SK-N-SH (cell line): ENCODE data around the gene PANK4. TPM values are rescaled to one million over a fixed set of nuclear protein-coding genes. Genes with fewer than 3 reads are reported as not detected.

Experiments used
- CHD2 ChIP-seq: fragments of 150-350 bp; IDR thresholded peaks from 2 replicates; pipeline ENCODE4 v1.6.1; 2018; ENCODE audit warnings: low read length; ENCODE audit not compliant: partially characterized antibody
- CTCF ChIP-seq: fragments of 200-600 bp; sonication (generic); IDR thresholded peaks from 2 replicates; pipeline ENCODE4 v1.6.1; 2017; ENCODE audit warnings: antibody characterized with exemption, mild to moderate bottlenecking, moderate library complexity
- ELF1 ChIP-seq: IDR thresholded peaks from 2 replicates; pipeline ENCODE4 v1.4.0; 2012
- EP300 ChIP-seq, 2 experiments: IDR thresholded peaks; 2 replicates each; pipeline versions ENCODE4 v1.4.0 to v1.6.1; 2012; ENCODE audit warnings: borderline replicate concordance in 1 of 2, low read depth in 1 of 2, low read length in 1 of 2
- EZH2phosphoT487 ChIP-seq: fragments of 200-600 bp; sonication (generic); IDR thresholded peaks from 2 replicates; pipeline ENCODE4 v1.6.1; 2017; ENCODE audit warnings: low read depth, mixed run types, mild to moderate bottlenecking, antibody characterized with exemption, moderate library complexity, borderline replicate concordance
- FOSL2 ChIP-seq: IDR thresholded peaks from 2 replicates; pipeline ENCODE4 v1.4.0; 2012; ENCODE audit warnings: low read depth, mild to moderate bottlenecking, moderate library complexity, borderline replicate concordance
- FOXJ3 ChIP-seq: sonication (generic); formaldehyde crosslinking; IDR thresholded peaks from 2 replicates; pipeline ENCODE4 v1.5.1; 2020; ENCODE audit warnings: mild to moderate bottlenecking, missing genetic modification reagents
- GABPA ChIP-seq: IDR thresholded peaks from 2 replicates; pipeline ENCODE4 v1.4.0; 2012; ENCODE audit warnings: low read depth, mild to moderate bottlenecking
- GATA2 ChIP-seq: sonication (generic); formaldehyde crosslinking; IDR thresholded peaks from 2 replicates; pipeline ENCODE4 v1.5.0; 2020; ENCODE audit warnings: mild to moderate bottlenecking, missing genetic modification reagents
- JUND ChIP-seq: IDR thresholded peaks from 2 replicates; pipeline ENCODE4 v1.4.0; 2012
- MAX ChIP-seq: IDR thresholded peaks from 2 replicates; pipeline ENCODE4 v1.4.0; 2012; ENCODE audit warnings: low read depth
- MEF2A ChIP-seq: IDR thresholded peaks from 2 replicates; pipeline ENCODE4 v1.4.0; 2012; ENCODE audit warnings: low read depth, borderline replicate concordance
- NFIC ChIP-seq: IDR thresholded peaks from 2 replicates; pipeline ENCODE4 v1.4.0; 2012; ENCODE audit warnings: borderline replicate concordance
- NRF1 ChIP-seq: IDR thresholded peaks from 2 replicates; pipeline ENCODE4 v1.6.1; 2012; ENCODE audit warnings: low read depth, mild to moderate bottlenecking, low read length
- PBX3 ChIP-seq: IDR thresholded peaks from 2 replicates; pipeline ENCODE4; 2012
- POLR2AphosphoS5 ChIP-seq: IDR thresholded peaks from 2 replicates; pipeline ENCODE4 v1.6.1; 2012; ENCODE audit warnings: low read depth, low read length
- RCOR1 ChIP-seq: fragments of 150-350 bp; IDR thresholded peaks from 2 replicates; pipeline ENCODE4 v1.6.1; 2017; ENCODE audit warnings: antibody characterized with exemption, low read length
- SMC3 ChIP-seq: IDR thresholded peaks from 2 replicates; pipeline ENCODE4 v1.6.1; 2012; ENCODE audit warnings: low read depth, low read length, improper control_type of control experiment
- TAF1 ChIP-seq: IDR thresholded peaks from 2 replicates; pipeline ENCODE4 v1.6.1; 2012; ENCODE audit warnings: low read depth, mild to moderate bottlenecking, low read length, moderate library complexity, borderline replicate concordance
- TCF12 ChIP-seq: IDR thresholded peaks from 2 replicates; pipeline ENCODE4 v1.4.0; 2012
- TEAD4 ChIP-seq: IDR thresholded peaks from 2 replicates; pipeline ENCODE4 v1.4.0; 2012; ENCODE audit warnings: mild to moderate bottlenecking, borderline replicate concordance; ENCODE audit not compliant: insufficient read depth
- USF1 ChIP-seq: IDR thresholded peaks from 2 replicates; pipeline ENCODE4 v1.4.0; 2012; ENCODE audit warnings: low read depth, borderline replicate concordance
- USF2 ChIP-seq: fragments of 150-350 bp; IDR thresholded peaks from 2 replicates; pipeline ENCODE4 v1.6.1; 2017; ENCODE audit warnings: antibody characterized with exemption, low read length, low read depth, borderline replicate concordance
- ZBTB33 ChIP-seq: IDR thresholded peaks from 2 replicates; pipeline ENCODE4 v1.4.0; 2012; ENCODE audit warnings: low read depth, borderline replicate concordance
- polyA plus RNA-seq, 3 experiments: library from polyadenylated mRNA; depleted of rRNA; stranded (reverse); fragments of >200 nt; gene quantifications; 2 replicates each; pipeline ENCODE4 v1.2.3, GENCODE V29; 2012

Gene PANK4
- polyA plus RNA-seq, 1 of the 3 experiments (the other 2 are of a cell fraction) = 16.6 TPM

- TF ChIP-seq SMC3 = peak; percentile 7; the same call in 1 of the 2 replicates
- TF ChIP-seq EP300 (IDR thresholded peaks at IDR 0.05; ENCODE audit: borderline replicate concordance in 1 of 2, low read depth in 1 of 2, low read length in 1 of 2) = peak in 1 of 2 experiments; percentile 73; a peak in 2 of 4 replicates
- TF ChIP-seq POLR2AphosphoS5 = no peak
- no peak for TF ChIP-seq CTCF
- TF ChIP-seq EZH2phosphoT487 = no peak
- no peak for TF ChIP-seq TEAD4
- no peak for TF ChIP-seq ELF1
- TF ChIP-seq GABPA = no peak
- no peak for TF ChIP-seq ZBTB33
- TF ChIP-seq JUND = no peak
- no peak for TF ChIP-seq FOSL2
- TF ChIP-seq PBX3 = no peak
- no peak for TF ChIP-seq USF1
- no peak for TF ChIP-seq NRF1
- TF ChIP-seq TCF12 = no peak
- TF ChIP-seq FOXJ3 (CRISPR knock-in tag) = 0 out of 2 replicates have a peak, but pooled peaks have one; percentile 37
- TF ChIP-seq CHD2 = no peak
- TF ChIP-seq TAF1 = no peak
- no peak for TF ChIP-seq GATA2
- no peak for TF ChIP-seq MEF2A
- TF ChIP-seq MAX = no peak
- no peak for TF ChIP-seq USF2
- peak; percentile 44; the same call in 1 of the 2 replicates for TF ChIP-seq RCOR1
- no peak for TF ChIP-seq NFIC
These were observed 51.4 kb downstream of the PANK4 start (continued) for GRCh38 chr1:2474933-2475371.
